Measurements from ENCODE around the gene ATF7IP2.
"Not testable (repeated sequence)": the region's sequence is repeated elsewhere in the genome, so short reads cannot be mapped to it uniquely, and the experiment has no call there.

The ATF7IP2 gene

GRCh38 chr16:10376229-10376628 lies 9.6 kb upstream of the ATF7IP2 start:
- DNase-seq (ENCODE audit: low spot score), result no peak

DNA sequence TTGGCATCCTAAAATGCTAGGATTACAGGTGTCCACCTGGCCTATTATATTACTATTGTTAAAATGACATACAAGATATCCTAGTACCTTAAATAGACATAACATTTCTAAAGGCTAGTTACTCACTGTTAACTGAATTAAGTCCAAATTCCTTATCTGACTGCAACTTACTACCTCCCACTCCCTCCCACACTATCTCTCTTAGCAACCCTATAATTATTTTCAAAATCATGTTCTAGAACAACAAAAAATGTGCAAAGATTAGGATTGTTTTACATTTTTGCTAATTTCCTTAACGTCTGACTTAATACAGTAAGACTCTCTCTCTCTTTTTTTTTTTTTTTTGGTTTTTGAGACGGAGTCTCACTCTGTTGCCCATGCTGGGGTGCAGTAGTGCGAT lies 2.2 kb upstream of the ATF7IP2 start:
- DNase-seq (ENCODE audit: low spot score), result no peak

GRCh38 chr16:10386517-10387100 lies 748 bp downstream of the ATF7IP2 start:
- DNase-seq (ENCODE audit: low spot score), result no peak

GRCh38 chr16:10387188-10387617 lies 1.3 kb downstream of the ATF7IP2 start:
- no peak for DNase-seq (ENCODE audit: low spot score)

DNA sequence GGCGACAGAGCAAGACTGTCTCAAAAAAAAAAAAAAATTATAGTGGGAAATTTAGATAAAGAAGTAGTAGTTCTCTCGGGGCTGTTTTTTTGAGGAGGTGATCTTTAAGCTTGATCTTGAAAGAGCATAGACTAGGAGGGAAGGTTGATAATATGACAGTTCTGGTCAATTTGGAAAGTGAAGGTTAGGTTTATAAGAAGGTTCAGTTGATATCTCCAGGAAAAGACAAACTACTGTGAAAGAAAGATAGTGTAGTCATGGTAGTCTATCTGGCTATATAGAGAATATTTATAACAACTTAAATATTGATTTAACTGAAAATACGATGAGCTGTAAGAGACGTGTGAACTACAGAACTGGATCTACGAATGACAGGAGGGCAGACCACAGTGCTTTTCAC lies 3.1 kb downstream of the ATF7IP2 start:
- DNase-seq (ENCODE audit: low spot score), result no peak

GRCh38 chr16:10390330-10390729 lies 4.5 kb downstream of the ATF7IP2 start:
- DNase-seq (ENCODE audit: low spot score), result no peak

DNA sequence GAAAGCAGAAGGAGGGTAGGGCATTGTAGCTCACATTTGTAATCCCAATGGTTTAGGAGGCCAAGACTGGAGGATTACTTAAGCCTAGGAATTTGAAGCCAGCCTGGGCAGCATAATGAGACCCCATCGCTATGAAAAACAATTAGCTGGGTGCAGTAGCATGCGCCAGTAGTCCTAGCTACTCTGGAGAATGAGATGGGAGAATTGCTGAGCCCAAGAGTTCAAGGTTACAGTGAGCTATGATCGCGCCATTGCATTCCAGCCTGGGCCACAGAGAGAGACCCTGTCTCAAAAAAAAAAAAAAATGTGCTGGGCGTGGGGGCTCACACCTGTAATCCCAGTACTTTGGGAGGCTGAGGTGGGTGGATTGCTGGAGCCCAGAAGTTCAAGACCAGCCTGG lies 5.0 kb downstream of the ATF7IP2 start:
- DNase-seq (ENCODE audit: low spot score), result no peak

DNA sequence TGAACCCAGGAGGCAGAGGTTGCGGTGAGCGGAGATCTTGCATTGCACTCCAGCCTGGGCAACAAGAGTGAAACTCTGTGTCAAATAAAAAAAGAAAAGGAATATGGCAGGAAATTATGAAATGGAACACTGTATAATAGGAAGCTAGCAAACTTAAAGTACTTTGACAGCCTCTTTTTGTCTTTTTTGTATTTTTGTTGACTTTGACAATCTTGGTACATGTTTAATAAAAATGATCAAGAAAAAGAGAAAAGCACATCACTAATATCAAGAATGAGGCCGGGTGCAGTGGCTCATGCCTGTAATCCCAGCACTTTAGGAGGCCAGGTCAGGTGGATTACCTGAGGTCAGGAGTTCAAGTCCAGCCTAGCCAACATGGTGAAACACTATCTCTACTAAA lies 5.5 kb downstream of the ATF7IP2 start:
- DNase-seq (ENCODE audit: low spot score), result no peak

GRCh38 chr16:10402975-10403374 lies 17.1 kb downstream of the ATF7IP2 start:
- DNase-seq (ENCODE audit: low spot score), result no peak

DNA sequence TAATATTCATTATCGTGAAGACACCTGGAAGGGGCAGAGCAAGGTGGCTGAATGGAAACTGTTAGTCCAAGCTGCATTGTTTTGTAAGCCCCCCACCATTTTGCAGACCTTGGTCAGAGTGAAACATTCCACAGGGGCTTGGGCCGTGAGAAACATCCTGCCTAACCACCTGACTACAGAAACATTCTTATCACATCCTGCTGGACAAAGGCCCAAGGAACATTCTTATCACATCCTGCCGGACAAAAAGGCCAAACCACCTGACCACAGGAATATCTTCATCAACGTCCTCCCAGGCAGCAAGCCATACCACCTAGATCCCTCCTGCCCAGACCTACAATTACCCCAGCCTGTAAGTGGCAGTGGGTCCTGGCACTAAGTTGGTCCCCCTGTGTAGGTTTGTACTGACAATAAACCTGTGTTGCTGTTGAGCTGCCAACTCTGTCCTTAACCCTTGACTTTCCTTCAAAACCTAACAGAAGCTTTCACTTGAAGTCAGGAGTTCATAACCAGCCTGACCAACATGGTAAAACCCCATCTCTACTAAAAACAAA lies 19.6 kb downstream of the ATF7IP2 start:
- DNase-seq (ENCODE audit: low spot score), result no peak

- no peak for DNase-seq (ENCODE audit: low spot score)
These were observed 23.0 kb downstream of the ATF7IP2 start for GRCh38 chr16:10408824-10409381.

- not testable (repeated sequence) for DNase-seq (ENCODE audit: low spot score)
These were observed 23.9 kb downstream of the ATF7IP2 start for GRCh38 chr16:10409713-10410112.

GRCh38 chr16:10410469-10410868 lies 24.6 kb downstream of the ATF7IP2 start:
- no peak for DNase-seq (ENCODE audit: low spot score)

- no peak for DNase-seq (ENCODE audit: low spot score)
These were observed 27.2 kb downstream of the ATF7IP2 start for GRCh38 chr16:10412935-10413601.

- DNase-seq (ENCODE audit: low spot score), result not testable (repeated sequence)
These were observed 32.3 kb downstream of the ATF7IP2 start for GRCh38 chr16:10418204-10418603.

- no peak for DNase-seq (ENCODE audit: low spot score)
These were observed 33.8 kb downstream of the ATF7IP2 start for GRCh38 chr16:10419701-10420100.

- DNase-seq (ENCODE audit: low spot score), result no peak
These were observed 35.7 kb downstream of the ATF7IP2 start for GRCh38 chr16:10421596-10421995.

GRCh38 chr16:10428433-10429168 lies 42.7 kb downstream of the ATF7IP2 start:
- DNase-seq (ENCODE audit: low spot score), result no peak

DNA sequence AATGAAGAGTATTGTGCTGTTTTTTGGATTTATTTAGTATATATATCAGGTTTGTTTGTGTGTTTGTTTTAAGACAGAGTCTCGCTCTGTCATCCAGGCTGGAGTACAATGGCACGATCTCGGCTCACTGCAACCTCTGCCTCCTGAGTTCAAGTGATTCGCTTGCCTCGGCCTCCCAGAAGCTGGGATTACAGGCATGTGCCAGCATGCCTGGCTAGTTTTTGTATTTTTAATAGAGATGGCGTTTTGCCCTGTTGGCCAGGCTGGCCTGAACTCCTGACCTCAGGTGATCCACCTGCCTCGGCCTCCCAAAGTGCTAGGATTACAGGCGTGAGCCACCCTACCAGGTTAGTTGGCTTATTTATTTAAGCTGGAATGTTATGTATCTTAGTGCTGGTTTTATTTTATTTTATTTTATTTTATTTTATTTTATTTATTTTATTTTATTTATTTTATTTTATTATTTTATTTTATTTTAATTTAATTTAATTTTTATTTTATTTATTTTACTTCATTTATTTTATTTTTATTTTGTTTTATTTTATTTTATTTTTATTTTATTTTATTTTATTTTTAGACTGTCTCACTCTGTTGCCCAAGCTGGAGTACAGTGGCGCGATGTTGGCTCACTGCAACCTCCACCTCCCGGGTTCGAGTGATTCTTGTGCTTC lies 43.6 kb downstream of the ATF7IP2 start:
- not testable (repeated sequence) for DNase-seq (ENCODE audit: low spot score)

GRCh38 chr16:10441726-10442125 lies 55.9 kb downstream of the ATF7IP2 start:
- no peak for DNase-seq (ENCODE audit: low spot score)

DNA sequence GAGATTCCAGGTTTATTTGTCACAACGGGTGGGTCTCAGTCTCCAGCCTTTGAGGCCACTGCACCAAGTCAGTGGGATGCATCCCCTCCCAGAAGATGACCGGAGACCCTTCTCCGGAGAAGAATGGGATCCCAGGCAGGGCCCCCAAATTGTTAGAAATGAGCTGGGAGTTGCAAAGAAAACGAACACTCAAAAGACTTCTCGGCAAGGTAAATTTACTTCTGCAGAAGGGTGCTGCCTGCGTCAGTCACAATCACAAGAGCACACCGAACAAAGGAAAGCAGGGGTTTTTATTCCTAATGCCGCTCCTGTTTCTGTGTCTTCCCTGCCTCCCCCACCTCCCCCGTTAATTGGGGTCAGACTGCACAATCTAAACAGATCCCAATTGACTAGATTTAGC lies 61.4 kb downstream of the ATF7IP2 start:
- no peak for DNase-seq (ENCODE audit: low spot score)
